ENCODE data around the gene THAP10.
A peak's percentile ranks its signal among the peaks of the same experiment; 100 is the strongest.
"Not testable (repeated sequence)": the region's sequence is repeated elsewhere in the genome, so short reads cannot be mapped to it uniquely, and the experiment has no call there.

The THAP10 gene

DNA sequence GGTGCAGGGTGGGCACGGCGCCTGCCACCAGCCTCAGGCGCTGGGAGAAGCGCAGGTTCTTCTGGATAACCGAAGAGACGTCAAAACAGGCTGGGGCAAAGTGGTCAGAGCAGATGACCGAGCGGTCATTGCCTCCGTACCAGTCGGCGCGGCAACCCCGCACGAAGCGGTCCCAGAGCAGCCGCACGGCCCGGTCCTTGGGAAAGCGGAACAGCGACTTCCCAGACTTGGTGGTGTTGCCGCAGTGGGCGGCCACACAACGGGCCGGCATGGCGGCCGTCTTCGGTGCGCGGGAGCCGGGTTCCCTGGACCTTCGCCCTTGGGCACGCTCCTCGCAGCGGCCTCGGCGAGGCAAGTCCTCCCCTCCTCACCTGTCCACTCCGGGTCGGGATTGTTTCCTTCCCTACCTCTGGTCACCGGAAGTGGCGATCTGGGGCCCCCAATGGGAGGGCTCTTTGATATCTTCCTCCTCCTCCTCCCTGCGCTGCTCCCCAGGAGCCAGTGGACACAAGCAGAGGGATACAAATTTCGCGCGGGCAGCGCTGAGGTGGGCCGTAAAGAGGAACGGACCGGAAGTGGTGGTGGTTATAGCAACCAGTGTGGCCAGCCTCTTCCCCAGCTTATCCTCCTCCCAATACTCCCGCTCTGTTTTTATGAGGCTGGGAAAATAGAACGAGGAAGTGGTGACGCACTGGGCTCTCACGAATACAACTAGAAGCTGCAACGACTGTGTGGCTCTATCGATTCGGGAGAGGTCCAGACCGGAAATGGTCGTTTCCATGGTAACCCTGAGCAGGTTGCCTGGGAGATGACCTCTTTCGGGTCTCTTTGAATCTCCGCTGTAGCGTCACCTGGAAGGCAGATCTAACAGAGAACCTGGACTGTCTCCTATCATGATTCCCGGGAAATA, at the start of gene THAP10, which contains the start of gene LRRC49:
Gene THAP10, minus strand, starts transcription at position 432 of the 910 bp plus-strand sequence. Its CDS starts 161 bp downstream, at position 271.
Gene LRRC49, plus strand, starts transcription at position 825 of the 910 bp plus-strand sequence. Its CDS starts 69 bp downstream, at position 894.
- peak; percentile 92 for DNase-seq (ENCODE audit: low spot score)

DNA sequence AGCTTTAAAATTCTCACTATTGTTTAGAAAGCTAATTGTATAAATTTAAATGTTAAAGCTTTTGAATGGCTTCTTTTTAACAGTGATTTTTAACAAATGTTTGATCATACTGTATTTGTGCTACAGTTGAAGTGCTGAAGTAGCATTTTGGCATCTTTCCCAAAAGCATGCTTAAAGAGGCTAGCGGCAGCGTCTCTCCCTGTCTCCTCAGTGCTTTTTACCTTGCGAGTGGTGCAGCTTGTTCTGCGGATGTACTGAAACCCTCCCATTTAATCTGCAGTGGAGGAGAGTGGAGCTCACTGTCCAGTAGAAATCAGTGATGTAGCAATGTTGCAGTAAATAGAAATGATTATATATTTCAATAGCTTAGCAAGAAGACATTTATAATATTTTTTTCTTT, 44.1 kb upstream of the THAP10 start:
- DNase-seq (ENCODE audit: low spot score): no peak

DNA sequence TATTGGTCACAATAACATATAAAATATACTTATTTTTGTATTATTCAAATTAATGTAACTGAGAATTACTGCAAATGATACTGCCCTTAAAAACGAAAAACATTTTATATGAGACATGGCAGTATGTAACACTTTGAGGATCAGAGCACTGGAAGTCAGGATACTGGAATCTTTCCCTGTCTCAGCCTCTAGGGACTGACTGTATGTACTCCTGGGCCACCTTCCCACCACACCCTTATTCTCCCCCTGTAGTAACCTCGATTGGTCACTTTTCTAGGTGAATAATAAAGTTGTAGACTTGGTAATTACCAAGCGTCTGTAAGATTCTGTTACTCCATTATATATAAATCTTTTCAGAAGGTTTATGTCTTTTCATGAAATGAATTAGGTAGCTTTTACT, 43.4 kb upstream of the THAP10 start:
- no peak for DNase-seq (ENCODE audit: low spot score)

DNA sequence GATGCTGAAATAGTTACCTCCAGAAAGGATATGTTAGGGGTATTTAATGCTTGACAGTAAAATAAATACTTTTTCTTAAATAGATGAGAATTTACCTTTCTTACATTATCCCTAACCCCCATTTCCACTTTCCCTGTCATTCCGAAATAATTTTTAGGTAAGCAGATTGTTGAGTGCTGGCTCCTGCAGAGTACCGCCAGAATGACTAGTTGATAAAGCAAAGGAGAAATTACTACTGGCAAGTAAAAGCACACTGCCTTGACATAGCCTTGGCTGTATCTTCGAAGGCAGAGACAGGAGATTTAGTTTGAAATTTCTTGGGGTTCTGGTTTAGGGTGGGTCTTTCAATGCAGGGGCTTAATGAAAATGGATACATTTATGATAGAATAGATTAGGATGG, 41.2 kb upstream of the THAP10 start:
- DNase-seq (ENCODE audit: low spot score): no peak

DNA sequence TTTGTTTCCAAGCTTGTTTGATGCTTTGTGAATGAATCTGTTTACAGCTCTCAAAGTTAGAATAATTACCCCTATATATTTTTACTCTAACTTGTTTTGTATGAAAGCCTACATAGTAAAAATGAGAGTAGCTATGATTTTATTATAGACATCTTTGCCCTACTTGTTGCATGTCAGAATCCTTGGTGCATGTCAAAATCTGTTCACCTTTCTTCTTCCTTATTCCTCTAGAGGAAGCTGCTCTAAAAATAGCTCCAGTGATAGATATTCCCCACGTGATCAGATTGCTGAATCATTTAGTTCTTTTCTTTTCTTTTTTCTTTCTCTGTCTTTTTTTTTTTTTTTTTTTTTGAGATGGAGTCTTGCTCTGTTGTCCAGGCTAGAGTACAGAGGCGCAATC, 40.2 kb upstream of the THAP10 start:
- no peak for DNase-seq (ENCODE audit: low spot score)

GRCh38 chr15:70931821-70932220, 39.6 kb upstream of the THAP10 start:
- no peak for DNase-seq (ENCODE audit: low spot score)

DNA sequence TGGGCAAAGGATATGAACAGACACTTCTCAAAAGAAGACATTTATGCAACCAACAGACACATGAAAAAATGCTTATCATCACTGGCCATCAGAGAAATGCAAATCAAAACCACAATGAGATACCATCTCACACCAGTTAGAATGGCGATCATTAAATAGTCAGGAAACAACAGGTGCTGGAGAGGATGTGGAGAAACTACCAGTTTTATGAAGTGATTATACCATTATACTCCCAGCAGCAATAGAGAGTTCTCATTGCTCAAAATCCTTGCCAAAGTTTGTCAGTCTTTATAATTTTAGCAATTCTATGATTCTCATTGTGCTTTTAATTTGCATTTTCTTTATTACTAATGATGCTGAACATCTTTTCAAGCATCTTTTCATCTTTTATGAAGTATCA, 34.7 kb upstream of the THAP10 start:
- not testable (repeated sequence) for DNase-seq (ENCODE audit: low spot score)

DNA sequence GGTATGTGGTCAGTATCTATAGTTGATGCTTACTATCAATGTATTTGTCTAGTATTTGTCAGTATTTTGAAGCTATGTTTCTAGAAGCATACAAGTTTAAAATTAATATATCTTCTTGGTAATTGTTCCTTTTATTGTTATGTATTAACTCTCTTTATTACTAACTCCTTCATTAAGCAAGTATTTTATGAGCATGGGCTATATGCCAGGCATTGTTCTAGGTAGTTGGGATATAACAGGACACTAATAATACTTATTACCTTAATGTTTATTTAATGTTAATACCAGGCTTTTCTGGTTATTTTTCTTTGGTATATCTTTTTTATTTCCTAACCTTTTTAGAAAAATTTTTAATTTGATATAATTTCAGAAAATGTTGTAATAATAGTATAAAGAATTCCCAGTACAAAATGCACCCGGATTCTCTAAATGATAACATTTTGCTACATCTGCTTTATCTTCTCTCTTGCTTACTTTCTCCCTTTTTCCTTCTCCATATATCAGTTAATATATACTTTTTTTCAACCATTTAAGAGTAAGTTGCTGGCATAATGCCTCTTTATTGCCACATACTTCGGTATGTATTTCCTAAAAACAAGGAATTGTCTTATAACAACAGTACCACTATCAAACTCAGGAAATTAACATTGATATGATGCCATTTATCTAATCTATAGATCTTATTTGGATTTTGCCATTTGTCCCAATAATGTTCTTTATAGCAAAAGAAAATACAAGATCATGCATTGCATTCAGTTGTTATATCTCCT, 31.3 kb upstream of the THAP10 start:
- no peak for DNase-seq (ENCODE audit: low spot score)

- no peak for DNase-seq (ENCODE audit: low spot score)
These were observed 29.9 kb upstream of the THAP10 start for GRCh38 chr15:70922119-70922518.

DNA sequence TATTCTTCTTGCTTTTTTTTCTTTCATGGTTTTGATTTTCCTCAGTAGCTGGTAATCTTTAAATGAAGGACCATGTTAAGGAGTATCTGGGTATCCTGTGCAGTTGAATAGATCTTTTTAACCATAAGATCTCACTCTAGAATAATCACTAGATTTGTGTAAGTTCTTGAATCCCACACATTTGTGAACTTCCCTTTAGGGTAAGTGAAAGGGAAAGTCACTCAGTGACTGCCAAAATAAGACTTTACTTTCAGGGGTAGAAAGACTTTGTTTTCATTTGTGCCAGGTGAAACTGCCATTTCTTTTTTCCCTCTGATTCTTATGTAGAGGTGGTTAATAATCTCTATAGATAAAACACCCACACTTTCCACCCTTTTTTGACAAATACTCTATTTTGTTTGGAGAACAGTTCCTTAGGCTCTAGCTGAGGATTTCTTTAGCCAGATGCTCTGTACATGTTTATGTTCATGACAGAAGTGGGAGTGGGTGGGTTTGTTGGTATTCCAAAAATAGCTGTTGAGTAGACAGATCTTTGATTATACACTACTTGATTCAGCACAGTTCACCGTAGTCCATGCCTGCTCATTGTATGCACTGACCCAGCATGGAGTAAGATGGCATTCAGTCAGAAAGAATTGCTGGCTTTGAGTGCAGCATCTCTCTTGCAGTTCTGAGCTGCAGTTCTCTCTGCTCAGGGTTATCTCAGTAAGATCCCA, 28.9 kb upstream of the THAP10 start:
- DNase-seq (ENCODE audit: low spot score): no peak

DNA sequence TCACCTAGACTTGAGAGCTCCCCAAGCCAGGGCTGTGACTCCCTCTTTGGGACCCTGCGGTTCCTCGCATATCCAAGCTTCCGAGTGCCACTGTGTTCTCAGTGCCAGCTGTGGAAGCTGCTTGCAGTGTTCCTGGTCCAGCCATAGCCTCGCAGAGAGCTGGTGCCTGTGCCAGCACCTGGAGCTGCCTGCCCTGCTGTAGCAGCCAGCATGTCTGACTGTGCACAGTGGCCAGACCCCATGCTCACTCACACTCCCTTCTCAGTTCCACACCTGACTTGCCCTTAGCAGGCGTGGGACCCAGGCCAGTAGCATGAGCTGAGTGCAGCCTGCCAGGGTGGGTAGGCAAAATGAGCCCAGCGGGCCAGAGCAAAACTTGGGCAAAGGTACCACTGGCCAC, 25.7 kb upstream of the THAP10 start:
- DNase-seq (ENCODE audit: low spot score): no peak

DNA sequence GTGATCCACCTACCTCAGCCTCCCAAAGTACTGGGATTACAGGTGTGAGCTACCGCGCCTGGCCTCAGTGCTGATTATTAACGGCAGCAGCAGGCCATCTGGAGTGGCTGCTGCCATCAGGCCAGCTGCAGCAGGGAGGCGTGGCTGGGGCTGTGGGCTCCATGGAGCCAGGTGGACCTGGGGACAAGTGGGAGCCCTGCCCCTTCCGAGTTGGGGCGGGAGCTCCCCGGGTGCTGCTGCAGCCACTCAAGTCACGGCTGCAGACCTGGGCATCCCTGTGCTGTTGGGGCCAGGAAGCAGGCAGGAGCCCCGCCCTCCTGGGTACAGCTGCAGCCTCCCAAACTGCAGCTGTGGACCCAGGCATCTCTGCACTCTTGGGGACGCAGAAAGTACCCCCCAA, 24.3 kb upstream of the THAP10 start:
- no peak for DNase-seq (ENCODE audit: low spot score)

- DNase-seq (ENCODE audit: low spot score): no peak
These were observed 20.0 kb upstream of the THAP10 start for GRCh38 chr15:70912187-70912586.

DNA sequence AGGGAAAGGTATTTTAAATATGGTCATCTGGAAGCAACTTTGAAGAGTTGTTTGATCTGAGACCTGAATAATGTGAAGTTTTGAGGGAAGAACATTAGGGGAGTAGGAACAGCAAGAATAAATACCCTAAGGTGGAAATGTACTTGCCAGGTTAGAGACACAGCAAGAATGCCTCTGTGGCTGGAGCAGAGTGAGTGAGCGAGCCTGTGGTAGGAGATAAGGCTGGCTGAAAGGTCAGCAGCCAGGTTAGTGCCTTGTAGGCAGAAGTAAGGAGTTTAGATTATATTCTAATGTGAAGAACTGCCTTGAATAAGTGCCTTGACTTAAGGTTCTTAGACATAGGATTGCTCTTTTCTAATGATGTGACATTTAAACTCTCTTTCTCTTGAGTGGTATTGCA, 18.7 kb upstream of the THAP10 start:
- DNase-seq (ENCODE audit: low spot score): no peak

DNA sequence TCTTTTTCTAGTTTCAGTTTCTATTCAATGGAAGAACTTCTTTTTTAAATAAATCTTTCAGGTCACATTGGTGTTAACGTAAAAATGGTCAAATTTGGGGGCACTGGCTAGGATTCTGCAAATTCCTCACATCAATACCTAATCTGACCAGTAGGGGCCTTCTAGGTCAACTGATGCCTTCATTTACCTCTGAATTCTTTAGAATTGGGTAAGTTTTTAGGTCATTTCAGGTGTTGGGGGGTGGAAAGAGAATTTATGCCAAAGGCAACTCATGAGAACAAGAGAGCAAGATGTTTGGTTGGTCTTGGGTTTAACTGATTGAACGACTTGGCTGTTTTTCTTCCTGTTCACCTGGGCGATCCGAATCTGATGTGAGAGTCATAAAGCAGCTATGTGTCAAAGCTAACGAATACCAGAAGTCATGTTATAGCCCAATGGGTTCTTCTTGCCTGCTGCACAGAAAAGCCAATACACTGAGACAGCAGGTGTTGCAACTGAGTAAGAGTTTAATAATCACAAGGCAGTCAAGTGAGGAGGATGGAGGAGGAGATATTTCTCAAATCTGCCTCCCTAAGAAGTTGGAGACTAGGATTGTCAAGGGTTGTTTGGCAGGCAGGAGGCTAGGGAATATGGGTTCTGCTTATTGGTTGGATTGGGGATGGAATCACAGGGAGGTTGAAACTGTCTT, 15.7 kb upstream of the THAP10 start:
- DNase-seq (ENCODE audit: low spot score): no peak

DNA sequence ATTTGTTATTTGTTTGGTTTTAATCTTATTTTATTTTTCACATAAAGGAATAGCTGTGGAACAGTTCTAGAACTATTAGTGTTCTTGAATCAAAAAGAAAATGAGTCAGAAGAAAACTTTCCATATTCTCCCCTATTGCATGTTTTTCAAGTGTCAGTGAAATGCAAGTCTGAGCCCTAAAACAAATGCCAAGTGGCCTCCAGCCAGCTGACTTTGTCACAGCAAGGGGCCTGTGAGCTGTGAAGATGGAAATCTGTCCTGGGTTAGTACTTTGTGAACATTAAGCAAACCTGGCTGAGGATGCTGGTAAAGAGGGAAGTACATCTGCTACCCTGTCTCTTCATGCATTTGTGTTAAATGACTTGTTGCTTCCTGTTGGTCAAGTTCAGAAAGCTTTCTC, 14.6 kb upstream of the THAP10 start:
- peak; percentile 40 for DNase-seq (ENCODE audit: low spot score)

DNA sequence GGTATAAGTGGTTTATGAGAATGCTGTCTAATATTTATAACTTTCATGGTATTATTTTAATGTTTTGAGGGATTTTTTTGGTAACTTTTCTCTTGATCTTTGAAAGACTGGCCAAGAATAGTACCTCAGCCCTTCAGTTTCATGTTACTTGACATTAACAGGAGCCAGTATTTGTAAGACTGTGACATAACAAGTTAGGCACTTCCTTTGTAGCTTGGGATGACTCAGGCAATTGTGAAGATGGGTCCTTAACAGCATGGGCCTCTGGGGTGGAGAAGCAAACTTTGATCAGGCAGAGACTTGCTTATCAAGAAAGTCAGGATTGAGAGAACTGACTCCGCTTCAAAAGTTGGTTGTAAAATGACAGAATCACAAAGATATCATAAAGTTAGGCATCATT, 9.9 kb upstream of the THAP10 start:
- peak; percentile 71 for DNase-seq (ENCODE audit: low spot score)

DNA sequence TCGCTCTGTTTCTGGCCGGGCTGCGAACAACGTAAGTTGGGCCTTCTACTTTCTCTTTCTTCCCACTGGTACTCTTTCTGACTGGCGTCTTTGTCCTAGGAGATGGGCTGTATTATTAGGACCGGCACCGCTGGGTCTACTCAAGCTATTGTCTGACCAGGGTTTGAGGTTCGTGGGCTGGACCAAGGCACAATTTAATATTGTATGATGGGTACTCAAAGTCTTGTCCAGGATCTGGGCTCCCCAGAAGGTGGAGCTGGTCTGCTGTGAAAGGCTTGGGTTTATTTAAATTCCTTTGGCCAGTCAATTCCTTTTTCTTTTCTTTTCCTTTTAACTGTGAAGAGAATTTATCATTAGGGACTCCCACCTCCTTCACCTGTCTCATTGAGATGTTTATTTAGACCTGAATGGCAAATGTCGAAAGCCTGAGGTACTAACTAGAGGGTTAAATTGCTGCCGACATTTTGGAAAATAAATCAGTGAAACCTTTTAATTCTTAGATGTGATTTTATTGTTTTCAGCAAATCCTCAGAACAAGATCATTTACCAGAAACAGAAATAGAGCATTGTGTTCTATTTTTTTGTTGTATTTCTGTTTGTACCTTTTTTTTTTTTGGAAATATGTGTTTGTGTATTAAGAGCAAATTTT, 803 bp upstream of the THAP10 start:
- peak; percentile 68 for DNase-seq (ENCODE audit: low spot score)

GRCh38 chr15:70882361-70882760, 9.9 kb downstream of the THAP10 start:
- DNase-seq (ENCODE audit: low spot score): no peak

- no peak for DNase-seq (ENCODE audit: low spot score)
These were observed 11.5 kb downstream of the THAP10 start for GRCh38 chr15:70880781-70881180.

- DNase-seq (ENCODE audit: low spot score): peak; percentile 71
These were observed 12.8 kb downstream of the THAP10 start for GRCh38 chr15:70879401-70879800.

Data from AG20443 (cell line).